ENCODE results near the gene TFF2.

GRCh38 chr21:42310411-42311001 is 40.3 kb downstream of the TFF2 start:
- TF ChIP-seq CTCF (IDR thresholded peaks at IDR 0.05) (no peak), TCF12 (IDR thresholded peaks at IDR 0.05) (no peak), SMC3 (IDR thresholded peaks at IDR 0.05; ENCODE audit: low read depth, low read length) (no peak), EZH2phosphoT487 (IDR thresholded peaks at IDR 0.05; ENCODE audit: borderline replicate concordance, low read depth) (no peak), NRF1 (IDR thresholded peaks at IDR 0.05; ENCODE audit: low read depth, low read length) (no peak), EP300 (IDR thresholded peaks at IDR 0.05; ENCODE audit: borderline replicate concordance in 1 of 2, low read depth in 1 of 2, low read length in 1 of 2) (no peak), JUND (IDR thresholded peaks at IDR 0.05) (no peak), RFX5 (IDR thresholded peaks at IDR 0.05; ENCODE audit: low read length) (no peak), POLR2AphosphoS5 (IDR thresholded peaks at IDR 0.05; ENCODE audit: low read depth, low read length) (no peak), FOXM1 (IDR thresholded peaks at IDR 0.05; ENCODE audit: low read depth) (no peak), SIN3A (IDR thresholded peaks at IDR 0.05; ENCODE audit: borderline replicate concordance, low read depth, low read length) (no peak)

Data from SK-N-SH (cell line).